ENCODE measurements around the gene CLUH. TPM values are rescaled to one million over a fixed set of nuclear protein-coding genes. Genes with fewer than 3 reads are reported as not detected.

The CLUH gene
- total and polyA plus RNA-seq, 2 donors (not counting 1 experiment from before 2014, with no cell fraction given): 53.1 to 64.6 TPM

GRCh38 chr17:2719861-2720260 is 8.3 kb upstream of the CLUH start:
- Histone ChIP-seq H4K20me1 (ENCODE audit: control insufficient read depth, insufficient read depth, low read length, poor library complexity, severe bottlenecking) (no peaks in the 10 kb centered on the region), H3K4me1 (ENCODE audit: control insufficient read depth in 2 of 2, insufficient read depth in 2 of 2, low read length in 2 of 2) (peaks cover 2 to 5% of the 10 kb centered on the region in 2 donors), H2AFZ (ENCODE audit: insufficient read depth, low read depth, low read length, poor library complexity, severe bottlenecking) (no peak overlapping the region), H3K9me3 (ENCODE audit: control extremely low read depth in 1 of 3, control insufficient read depth in 2 of 3, insufficient read depth in 1 of 3, low read length in 2 of 3) (no peaks in the 10 kb centered on the region), H3K27me3 (replicated peaks in 1 of 4; ENCODE audit: control extremely low read depth in 1 of 4, control insufficient read depth in 3 of 4, insufficient read depth in 4 of 4, low read length in 3 of 4) (peaks cover 0 to 12% (median 0%) of the 10 kb centered on the region in 4 experiments), H3K27ac (ENCODE audit: low read length in 2 of 2) (no peak overlapping the region), H3K79me2 (ENCODE audit: control insufficient read depth, insufficient read depth, low read length) (no peaks in the 10 kb centered on the region), H3K36me3 (replicated peaks in 1 of 2; ENCODE audit: control extremely low read depth in 1 of 2, control insufficient read depth in 1 of 2, extremely low read depth in 1 of 2, insufficient read depth in 2 of 2, low read length in 1 of 2) (no peaks in the 10 kb centered on the region), H3K4me2 (replicated peaks; ENCODE audit: low read depth, low read length, poor library complexity, severe bottlenecking) (no peak overlapping the region), H3K4me3 (ENCODE audit: control extremely low read depth in 1 of 5, extremely low read depth in 1 of 5, insufficient read depth in 1 of 5, low read depth in 2 of 5, low read length in 4 of 5) (no peak overlapping the region), H3K9ac (ENCODE audit: low read length) (no peak overlapping the region)
- ATAC-seq (ENCODE audit: low read depth) (no peak), DNase-seq (no peak)
- Mint-ChIP-seq H3K4me3 (no peak overlapping the region), H3K9me3 (ENCODE audit: insufficient read depth) (no peaks in the 10 kb centered on the region), H3K27ac (no peak overlapping the region), H3K27me3 (peaks cover 3% of the 10 kb centered on the region), H3K4me1 (peaks cover 2% of the 10 kb centered on the region)
- POLR2A ChIA-PET: no interaction called here
- CTCF ChIA-PET: interaction anchor here (1.0 kb wide), 1 partner anchor 108 kb away, joined by 3 read pairs; no protein-coding TSS in a partner anchor
- intact Hi-C loops (cut with micrococcal nuclease): no loop called here
- TF ChIP-seq EZH2 (IDR thresholded peaks at IDR 0.05; ENCODE audit: borderline replicate concordance, insufficient read depth, low read depth, low read length, poor library complexity, severe bottlenecking): no peak
- TF ChIP-seq CTCF (IDR thresholded peaks at IDR 0.05): no peak
- WGBS (ENCODE audit: insufficient coverage): 79% methylated on average over 2 of the region's 4 CpGs

GRCh38 chr17:2718150-2718938 is 6.8 kb upstream of the CLUH start:
- Histone ChIP-seq H3K4me3 (ENCODE audit: control extremely low read depth in 1 of 5, extremely low read depth in 1 of 5, insufficient read depth in 1 of 5, low read depth in 2 of 5, low read length in 4 of 5) (no peak overlapping the region), H3K79me2 (ENCODE audit: control insufficient read depth, insufficient read depth, low read length) (no peaks in the 10 kb centered on the region), H3K9me3 (ENCODE audit: control extremely low read depth in 1 of 3, control insufficient read depth in 2 of 3, insufficient read depth in 1 of 3, low read length in 2 of 3) (no peaks in the 10 kb centered on the region), H2AFZ (ENCODE audit: insufficient read depth, low read depth, low read length, poor library complexity, severe bottlenecking) (no peak overlapping the region), H3K36me3 (replicated peaks in 1 of 2; ENCODE audit: control extremely low read depth in 1 of 2, control insufficient read depth in 1 of 2, extremely low read depth in 1 of 2, insufficient read depth in 2 of 2, low read length in 1 of 2) (no peaks in the 10 kb centered on the region), H3K4me2 (replicated peaks; ENCODE audit: low read depth, low read length, poor library complexity, severe bottlenecking) (no peak overlapping the region), H4K20me1 (ENCODE audit: control insufficient read depth, insufficient read depth, low read length, poor library complexity, severe bottlenecking) (no peaks in the 10 kb centered on the region), H3K27ac (ENCODE audit: low read length in 2 of 2) (no peak overlapping the region), H3K9ac (ENCODE audit: low read length) (no peak overlapping the region), H3K27me3 (replicated peaks in 1 of 4; ENCODE audit: control extremely low read depth in 1 of 4, control insufficient read depth in 3 of 4, insufficient read depth in 4 of 4, low read length in 3 of 4) (peaks cover 0 to 3% (median 0%) of the 10 kb centered on the region in 4 experiments), H3K4me1 (ENCODE audit: control insufficient read depth in 2 of 2, insufficient read depth in 2 of 2, low read length in 2 of 2) (no peaks in the 10 kb centered on the region)
- ChIA-PET POLR2A (no interaction called here), CTCF (no interaction called here)
- WGBS (ENCODE audit: insufficient coverage): 79% methylated on average over 8 of the region's 13 CpGs
- H3K4me1 Mint-ChIP-seq: no peaks in the 10 kb centered on the region
- H3K4me3 Mint-ChIP-seq: no peak overlapping the region
- TF ChIP-seq CTCF (IDR thresholded peaks at IDR 0.05): no peak
- no peak for TF ChIP-seq EZH2 (IDR thresholded peaks at IDR 0.05; ENCODE audit: borderline replicate concordance, insufficient read depth, low read depth, low read length, poor library complexity, severe bottlenecking)
- ATAC-seq (ENCODE audit: low read depth) (no peak), DNase-seq (no peak)
- no peak overlapping the region for H3K27ac Mint-ChIP-seq
- no peaks in the 10 kb centered on the region for H3K9me3 Mint-ChIP-seq (ENCODE audit: insufficient read depth)
- H3K27me3 Mint-ChIP-seq: peaks cover 3% of the 10 kb centered on the region
- intact Hi-C loops (cut with micrococcal nuclease): no loop called here

All from B cell (primary cell).